ENCODE measurements around the gene SF3A2. TPM values are rescaled to one million over a fixed set of nuclear protein-coding genes. Genes with fewer than 3 reads are reported as not detected.

Gene SF3A2
- total RNA-seq, 1 donor from 2014 or later = 51.5 TPM

DNA sequence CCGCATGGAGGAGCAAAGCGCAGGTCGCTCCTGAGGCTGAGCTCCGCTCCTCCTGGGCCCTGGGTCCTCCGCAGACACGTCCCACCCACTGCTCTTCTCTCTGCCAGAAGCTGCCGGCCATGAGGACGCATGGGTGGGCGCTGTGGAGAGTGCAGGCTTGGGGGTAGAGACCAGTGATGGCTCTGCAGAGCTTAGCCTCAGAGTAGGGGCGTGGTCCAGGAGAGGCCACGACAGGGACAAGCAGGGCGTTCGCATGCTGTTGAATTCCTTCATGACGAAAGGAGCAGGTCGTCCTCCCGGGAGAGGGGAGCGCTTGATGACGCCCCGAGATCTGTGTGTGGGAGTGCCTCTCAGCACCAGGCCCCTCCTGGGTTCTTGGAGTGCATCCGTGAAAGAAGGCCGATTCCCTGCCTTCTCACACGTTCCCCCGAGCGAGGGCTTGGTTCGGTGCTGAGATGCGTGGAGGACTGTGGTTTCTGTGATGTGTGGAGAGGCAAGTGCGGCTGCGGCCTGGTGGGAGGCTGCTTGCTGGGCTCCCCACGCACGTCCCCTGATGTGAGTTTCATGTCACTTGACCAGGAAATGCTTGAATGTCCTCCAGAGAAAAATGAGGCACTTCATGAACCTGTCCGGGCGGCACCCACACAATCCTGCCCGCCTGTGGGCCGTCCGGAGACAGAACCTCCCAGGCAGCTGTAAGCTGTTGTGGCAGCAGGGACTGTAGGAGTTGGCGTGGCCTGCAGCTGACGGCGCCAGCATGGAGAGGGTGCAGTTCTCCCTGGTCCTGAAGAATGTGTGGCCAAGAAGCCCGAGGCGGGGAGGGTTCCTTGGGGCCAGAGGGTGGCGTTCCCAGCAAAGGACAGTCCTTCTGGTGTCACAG, 4.5 kb downstream of the SF3A2 start:
- DNase-seq = no peak

DNA sequence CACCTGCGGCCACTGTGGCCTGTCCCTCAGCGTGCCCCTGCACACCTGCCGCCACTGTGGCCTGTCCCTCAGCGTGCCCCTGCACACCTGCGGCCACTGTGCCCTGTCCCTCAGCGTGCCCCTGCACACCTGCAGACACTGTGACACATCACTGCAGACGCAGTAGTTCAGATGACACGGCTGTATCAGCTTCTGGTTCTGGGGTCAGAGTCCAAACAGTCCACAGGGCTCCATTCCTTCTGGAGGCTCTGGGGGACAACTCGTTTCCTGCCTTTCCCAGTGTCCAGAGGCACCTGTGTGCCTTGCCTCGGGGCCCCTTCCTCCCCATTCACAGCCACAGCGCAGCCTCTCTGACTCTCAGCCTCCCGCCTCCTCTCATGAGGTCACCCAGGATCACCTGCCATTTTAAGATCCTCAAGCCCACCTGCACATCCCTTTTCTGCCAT, 5.5 kb downstream of the SF3A2 start:
- DNase-seq = no peak

GRCh38 chr19:2242816-2243215, 6.2 kb downstream of the SF3A2 start:
- no peak for DNase-seq

- no peak for DNase-seq
Measured at GRCh38 chr19:2243274-2244124, 6.9 kb downstream of the SF3A2 start.

DNA sequence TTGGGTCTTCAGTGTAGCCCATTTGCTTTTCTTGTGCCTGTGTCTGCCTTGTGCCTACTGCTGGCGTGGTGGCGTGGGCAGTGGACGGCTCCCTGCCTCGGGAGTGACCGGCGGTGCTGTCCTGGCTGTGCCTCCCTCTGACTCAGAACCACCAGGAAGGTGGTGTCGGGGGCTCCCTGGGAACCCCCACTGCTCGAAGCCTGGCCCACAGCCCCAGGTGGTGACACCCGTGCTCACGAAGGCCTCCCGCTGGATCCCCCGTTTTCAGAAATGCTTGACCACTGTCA, 7.4 kb downstream of the SF3A2 start:
- DNase-seq = no peak

GRCh38 chr19:2244486-2244885, 7.9 kb downstream of the SF3A2 start:
- no peak for DNase-seq

GRCh38 chr19:2245273-2245672, 8.6 kb downstream of the SF3A2 start:
- no peak for DNase-seq

DNA sequence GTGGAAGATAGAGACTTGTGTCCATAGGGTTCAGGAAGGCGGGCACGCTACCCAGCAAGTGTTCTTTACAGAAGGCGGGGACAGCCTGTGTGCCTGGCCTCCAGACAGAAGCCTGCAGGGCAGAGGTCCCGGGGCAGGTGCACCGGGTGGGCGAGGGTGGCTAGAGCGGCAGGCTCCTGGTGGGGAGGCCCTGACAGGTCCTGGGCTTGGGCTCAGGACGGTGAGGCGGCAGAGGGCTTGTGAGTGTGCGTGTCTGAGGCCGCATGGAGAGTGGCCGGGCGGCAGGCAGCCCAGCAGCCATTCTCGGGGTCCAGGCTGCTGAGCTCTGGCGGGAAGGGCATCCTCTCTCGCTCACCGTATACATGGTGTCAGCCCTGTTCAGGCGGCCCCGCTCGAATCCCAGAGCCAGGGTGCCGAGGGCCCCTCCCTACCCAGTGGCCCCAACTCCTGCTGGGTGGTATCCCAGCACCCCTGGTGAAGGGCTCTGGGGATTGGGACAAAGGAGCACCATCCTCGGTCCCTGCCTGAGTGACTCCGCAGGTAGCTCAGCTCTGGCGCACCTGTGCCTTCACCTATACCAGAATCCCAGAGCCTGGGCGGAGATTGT, 9.5 kb downstream of the SF3A2 start:
- no peak for DNase-seq

- no peak for DNase-seq
Measured at GRCh38 chr19:2246801-2247361, 10.3 kb downstream of the SF3A2 start.

GRCh38 chr19:2247433-2248101, 10.9 kb downstream of the SF3A2 start:
- DNase-seq = no peak

DNA sequence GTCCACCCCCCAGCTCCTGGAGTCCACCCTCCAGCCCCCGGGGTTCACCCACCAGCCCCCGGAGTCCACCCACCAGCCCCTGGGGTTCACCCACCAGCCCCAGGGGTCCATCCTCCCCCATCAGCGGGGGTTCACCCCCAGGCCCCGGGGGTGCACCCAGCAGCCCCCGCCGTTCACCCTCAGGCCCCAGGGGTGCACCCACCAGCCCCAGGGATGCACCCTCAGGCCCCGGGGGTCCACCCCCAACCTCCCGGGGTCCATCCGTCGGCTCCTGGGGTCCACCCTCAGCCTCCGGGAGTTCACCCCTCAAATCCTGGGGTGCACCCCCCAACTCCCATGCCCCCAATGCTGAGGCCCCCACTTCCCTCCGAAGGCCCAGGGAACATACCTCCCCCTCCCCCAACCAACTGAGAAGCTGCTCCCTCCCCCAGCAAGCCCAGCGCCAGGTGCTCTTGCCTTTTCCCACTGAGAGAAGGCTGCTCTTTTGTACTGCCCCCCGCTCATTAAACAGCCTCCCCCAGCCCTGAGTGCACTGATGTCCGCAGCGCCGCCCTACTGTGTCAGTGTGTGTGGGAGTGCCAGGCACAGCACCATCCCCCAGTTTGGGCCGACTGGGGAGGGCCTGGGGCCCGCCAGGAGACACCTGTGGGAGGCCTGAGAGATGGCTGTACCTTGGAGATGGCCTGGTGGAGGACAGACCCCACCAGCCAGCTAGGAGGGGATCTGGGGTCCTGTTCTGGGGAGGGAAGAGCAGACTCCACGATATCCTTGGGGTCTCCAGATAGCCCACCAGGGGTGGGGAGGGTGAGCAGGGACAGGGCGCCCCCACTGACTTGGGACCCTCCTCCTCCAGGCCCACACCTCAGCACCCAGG, 11.7 kb downstream of the SF3A2 start:
- no peak for DNase-seq

DNA sequence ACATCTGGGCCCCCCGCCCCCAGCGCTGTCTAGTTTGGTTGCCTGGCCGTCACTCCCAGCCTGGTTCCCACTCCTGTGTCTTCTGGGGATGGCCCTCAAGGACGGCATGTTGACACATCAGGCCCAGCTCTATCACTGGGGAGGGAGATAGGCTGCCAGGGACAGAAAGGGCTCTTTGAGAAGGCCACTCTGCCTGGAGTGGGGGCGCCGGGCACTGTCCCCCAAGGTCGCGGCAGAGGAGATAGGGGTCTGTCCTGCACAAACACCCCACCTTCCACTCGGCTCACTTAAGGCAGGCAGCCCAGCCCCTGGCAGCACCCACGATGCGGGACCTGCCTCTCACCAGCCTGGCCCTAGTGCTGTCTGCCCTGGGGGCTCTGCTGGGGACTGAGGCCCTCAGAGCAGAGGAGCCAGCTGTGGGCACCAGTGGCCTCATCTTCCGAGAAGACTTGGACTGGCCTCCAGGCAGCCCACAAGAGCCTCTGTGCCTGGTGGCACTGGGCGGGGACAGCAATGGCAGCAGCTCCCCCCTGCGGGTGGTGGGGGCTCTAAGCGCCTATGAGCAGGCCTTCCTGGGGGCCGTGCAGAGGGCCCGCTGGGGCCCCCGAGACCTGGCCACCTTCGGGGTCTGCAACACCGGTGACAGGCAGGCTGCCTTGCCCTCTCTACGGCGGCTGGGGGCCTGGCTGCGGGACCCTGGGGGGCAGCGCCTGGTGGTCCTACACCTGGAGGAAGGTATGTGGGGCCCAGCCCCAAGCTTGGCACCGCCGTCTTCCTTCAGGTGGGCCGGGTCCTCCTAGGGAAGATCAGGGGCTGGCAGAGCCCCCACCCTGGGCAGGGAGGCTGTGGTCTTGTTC, 12.6 kb downstream of the SF3A2 start, which contains the start of gene AMH:
AMH (plus strand) TSS at position 314 of the 857 bp plus-strand sequence; CDS start at position 324, 10 bp downstream.
- DNase-seq = no peak

DNA sequence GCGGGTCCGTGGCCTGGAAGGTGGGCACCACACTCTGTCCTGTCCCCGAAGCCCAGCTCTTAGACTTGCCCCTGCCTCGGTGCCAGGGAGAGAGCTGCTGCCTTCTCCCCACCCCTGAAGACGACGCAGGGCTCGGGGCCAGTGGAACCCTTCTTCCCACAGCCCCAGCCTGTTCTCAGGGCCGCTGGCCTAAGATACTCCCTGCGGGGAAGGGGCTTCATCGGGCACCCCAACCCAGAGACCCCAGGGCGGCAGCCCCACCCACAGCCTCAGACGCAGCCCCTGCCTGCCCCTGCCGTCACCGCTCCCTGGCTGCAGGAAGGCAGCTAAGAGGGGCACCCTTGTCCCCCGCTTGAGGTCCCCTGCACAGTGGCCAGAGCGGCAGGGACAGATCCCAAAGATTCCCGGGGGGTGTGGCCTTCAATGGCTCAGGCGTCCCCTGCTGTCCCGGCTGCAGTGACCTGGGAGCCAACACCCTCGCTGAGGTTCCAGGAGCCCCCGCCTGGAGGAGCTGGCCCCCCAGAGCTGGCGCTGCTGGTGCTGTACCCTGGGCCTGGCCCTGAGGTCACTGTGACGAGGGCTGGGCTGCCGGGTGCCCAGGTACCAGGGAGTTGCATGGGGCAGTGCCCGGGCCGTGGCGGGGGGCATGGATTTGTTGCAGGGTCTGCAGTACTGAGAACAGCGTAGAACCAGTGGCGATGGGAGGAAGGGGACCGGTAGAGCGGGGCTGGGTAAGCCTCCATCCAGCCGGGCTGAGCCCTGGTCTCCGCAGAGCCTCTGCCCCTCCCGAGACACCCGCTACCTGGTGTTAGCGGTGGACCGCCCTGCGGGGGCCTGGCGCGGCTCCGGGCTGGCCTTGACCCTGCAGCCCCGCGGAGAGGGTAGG, 13.5 kb downstream of the SF3A2 start:
- DNase-seq = no peak

DNA sequence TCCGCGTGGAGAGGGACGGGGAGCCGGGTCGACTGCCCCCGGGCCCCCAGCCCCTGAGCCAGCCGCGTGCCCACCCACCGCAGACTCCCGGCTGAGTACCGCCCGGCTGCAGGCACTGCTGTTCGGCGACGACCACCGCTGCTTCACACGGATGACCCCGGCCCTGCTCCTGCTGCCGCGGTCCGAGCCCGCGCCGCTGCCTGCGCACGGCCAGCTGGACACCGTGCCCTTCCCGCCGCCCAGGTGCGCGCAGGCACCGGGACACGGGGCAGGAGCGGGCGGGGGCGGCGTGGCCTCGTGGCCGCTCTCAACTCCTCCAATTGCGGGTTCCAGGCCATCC, 14.1 kb downstream of the SF3A2 start:
- DNase-seq = no peak

DNA sequence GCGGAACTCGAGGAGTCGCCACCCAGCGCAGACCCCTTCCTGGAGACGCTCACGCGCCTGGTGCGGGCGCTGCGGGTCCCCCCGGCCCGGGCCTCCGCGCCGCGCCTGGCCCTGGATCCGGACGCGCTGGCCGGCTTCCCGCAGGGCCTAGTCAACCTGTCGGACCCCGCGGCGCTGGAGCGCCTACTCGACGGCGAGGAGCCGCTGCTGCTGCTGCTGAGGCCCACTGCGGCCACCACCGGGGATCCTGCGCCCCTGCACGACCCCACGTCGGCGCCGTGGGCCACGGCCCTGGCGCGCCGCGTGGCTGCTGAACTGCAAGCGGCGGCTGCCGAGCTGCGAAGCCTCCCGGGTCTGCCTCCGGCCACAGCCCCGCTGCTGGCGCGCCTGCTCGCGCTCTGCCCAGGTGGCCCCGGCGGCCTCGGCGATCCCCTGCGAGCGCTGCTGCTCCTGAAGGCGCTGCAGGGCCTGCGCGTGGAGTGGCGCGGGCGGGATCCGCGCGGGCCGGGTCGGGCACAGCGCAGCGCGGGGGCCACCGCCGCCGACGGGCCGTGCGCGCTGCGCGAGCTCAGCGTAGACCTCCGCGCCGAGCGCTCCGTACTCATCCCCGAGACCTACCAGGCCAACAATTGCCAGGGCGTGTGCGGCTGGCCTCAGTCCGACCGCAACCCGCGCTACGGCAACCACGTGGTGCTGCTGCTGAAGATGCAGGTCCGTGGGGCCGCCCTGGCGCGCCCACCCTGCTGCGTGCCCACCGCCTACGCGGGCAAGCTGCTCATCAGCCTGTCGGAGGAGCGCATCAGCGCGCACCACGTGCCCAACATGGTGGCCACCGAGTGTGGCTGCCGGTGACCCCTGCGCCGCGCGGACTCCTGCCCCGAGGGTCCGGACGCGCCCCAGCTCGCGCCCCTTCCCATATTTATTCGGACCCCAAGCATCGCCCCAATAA, 14.8 kb downstream of the SF3A2 start:
- no peak for DNase-seq

DNA sequence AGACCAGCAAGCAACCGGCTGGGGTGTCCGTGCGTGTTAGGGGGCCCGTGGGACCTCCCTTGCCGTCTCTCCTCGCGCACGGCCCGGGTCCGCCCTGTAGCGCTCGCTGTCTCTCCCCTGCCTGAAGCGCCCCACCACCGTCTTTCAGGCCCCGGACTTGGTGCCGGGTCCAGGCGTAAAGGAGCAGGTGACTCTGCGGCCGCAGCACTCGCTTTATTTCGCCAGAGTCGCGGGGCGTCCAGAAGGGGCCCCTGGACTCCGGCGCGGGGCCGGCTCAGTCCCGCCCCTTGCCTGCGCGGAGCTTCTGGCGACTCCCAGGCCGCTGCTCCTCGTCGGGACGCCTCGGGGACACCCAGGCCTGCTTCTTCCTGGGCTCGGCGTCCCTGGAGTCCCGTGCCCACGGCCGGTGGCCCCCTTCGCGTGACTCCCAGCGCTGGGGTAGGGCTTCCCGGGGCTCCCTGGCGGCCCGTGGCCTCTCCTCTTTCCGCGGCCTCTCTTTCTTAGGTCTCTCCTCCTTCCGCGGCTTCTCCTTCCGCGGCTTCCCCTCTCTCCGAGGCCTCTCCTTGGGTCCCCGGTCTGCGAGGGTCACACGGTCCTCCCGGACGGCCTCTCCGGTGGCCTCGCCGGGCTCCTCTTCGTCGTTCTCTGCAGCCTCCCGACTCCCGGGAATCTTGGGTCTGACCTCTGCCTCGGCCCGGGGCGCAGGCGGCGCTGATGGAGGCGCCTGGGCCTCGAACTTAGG, 15.6 kb downstream of the SF3A2 start:
- no peak for DNase-seq

DNA sequence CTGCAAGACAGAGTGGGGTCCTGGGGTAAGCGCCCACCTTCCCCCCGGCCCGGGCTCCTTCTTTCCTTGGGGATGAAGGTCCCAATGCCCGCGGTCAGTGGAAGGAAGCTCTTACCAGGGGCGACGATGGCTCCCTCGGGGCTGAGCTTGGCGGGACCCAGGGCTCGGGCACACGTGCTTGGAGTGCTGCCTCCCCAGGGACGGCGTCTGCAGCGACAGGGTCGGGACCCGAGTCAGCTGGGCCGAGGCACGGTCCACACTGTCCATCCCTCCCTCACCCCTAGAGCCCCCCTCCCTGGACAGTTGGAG, 16.1 kb downstream of the SF3A2 start:
- DNase-seq = no peak

Data from skin of body (tissue), 2 donors.